ENCODE data around the gene C8A.

- TF ChIP-seq CTCF (IDR thresholded peaks at IDR 0.05; ENCODE audit: insufficient read depth, low read length) (no peak), POLR2AphosphoS5 (IDR thresholded peaks at IDR 0.05; ENCODE audit: low read depth) (no peak)
Measured at GRCh38 chr1:56904663-56905397, 50.2 kb downstream of the C8A start.
